GM12874 (cell line): ENCODE data around the gene ARMC5.

Experiments
- TF ChIP-seq, protein P1 (sequence below): IDR thresholded peaks from 2 replicates; pipeline ENCODE4 v1.5.1; 2011; ENCODE audit warnings: low read depth, mild to moderate bottlenecking, control low read depth, low read length, moderate library complexity; ENCODE audit not compliant: insufficient read depth

ARMC5 gene

DNA sequence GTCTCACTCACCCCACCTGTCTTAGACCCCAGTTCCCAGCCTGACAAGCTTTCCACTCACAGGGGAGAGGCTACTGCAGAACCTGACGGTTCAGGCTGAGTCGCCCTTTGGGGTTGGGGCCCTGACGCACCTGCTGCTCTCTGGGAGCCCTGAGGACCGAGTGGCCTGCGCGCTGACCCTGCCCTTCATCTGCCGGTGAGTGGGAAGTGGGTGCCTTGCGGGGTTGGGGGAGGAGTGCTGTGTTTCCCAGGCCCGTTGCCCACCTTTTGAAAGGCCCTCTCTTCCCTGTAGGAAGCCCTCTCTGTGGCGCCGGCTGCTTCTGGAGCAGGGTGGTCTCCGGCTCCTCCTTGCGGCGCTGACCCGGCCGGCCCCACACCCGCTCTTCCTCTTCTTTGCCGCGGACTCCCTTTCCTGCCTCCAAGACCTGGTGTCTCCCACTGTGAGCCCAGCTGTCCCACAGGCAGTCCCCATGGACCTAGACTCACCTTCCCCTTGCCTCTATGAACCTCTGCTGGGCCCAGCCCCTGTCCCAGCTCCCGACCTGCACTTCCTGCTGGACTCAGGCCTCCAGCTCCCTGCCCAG is 6.6 kb downstream of the ARMC5 start:
- TF ChIP-seq, protein P1, sequence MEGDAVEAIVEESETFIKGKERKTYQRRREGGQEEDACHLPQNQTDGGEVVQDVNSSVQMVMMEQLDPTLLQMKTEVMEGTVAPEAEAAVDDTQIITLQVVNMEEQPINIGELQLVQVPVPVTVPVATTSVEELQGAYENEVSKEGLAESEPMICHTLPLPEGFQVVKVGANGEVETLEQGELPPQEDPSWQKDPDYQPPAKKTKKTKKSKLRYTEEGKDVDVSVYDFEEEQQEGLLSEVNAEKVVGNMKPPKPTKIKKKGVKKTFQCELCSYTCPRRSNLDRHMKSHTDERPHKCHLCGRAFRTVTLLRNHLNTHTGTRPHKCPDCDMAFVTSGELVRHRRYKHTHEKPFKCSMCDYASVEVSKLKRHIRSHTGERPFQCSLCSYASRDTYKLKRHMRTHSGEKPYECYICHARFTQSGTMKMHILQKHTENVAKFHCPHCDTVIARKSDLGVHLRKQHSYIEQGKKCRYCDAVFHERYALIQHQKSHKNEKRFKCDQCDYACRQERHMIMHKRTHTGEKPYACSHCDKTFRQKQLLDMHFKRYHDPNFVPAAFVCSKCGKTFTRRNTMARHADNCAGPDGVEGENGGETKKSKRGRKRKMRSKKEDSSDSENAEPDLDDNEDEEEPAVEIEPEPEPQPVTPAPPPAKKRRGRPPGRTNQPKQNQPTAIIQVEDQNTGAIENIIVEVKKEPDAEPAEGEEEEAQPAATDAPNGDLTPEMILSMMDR: no peak

DNA sequence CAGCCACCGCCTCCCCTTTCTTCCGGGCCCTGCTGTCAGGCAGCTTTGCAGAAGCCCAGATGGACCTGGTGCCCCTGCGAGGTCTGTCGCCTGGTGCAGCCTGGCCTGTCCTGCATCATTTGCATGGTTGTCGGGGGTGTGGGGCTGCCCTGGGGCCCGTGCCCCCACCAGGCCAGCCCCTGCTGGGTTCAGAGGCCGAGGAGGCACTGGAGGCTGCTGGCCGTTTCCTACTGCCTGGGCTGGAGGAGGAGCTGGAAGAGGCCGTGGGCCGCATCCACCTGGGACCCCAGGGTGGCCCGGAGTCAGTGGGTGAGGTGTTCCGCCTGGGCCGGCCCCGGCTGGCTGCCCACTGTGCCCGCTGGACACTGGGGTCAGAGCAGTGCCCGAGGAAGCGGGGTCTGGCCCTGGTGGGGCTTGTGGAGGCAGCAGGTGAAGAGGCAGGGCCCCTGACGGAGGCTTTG is 7.1 kb downstream of the ARMC5 start:
- TF ChIP-seq, protein P1: no peak

DNA sequence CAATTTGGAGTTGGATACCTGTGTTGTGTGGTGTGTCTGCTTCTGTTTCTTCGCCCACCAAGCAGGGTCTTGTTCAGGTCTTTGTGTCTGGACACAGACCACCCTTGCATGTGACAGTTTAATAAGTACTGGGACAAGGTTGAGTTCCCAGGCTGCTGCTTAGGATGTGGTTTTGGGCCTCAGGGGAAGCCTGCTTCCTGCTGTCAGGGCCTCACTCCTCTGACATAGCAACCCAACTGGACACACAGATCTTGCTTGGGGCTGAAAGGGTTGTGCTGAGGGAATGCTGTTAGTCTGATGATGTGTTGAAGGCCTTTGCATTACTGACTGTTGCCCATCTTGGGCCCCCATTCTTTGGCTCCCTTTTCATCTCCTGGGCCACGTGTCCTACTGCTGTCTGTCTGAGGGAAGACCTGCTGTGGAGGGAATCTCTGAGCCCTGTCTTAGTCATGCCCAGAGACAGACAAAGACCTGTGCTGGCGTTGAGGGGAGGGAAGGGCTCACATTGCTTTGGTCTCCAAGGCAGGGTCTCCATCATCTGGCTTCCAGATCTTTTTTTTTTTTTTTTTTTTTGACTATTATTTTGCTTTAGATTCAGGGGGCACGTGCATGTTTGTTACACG is 8.0 kb downstream of the ARMC5 start:
- TF ChIP-seq, protein P1: no peak

DNA sequence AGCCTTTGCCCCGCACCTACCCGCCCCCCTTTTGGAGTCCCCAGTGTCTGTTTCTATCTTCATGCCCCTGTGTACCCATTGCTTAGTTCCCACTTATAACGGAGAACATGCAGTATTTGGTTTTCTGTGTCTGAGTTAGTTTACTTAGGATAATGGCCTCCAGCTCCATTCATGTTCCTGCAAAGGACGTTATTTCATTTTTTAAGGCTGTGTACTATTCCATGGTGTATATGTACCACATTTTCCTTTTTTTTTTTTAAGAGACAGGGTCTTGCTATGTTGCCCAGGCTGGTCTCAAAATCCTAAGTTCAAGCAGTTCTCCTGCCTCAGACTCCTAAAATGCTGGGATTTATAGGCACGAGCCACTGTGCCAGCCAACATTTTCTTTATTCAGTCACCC is 8.6 kb downstream of the ARMC5 start:
- TF ChIP-seq, protein P1: no peak

DNA sequence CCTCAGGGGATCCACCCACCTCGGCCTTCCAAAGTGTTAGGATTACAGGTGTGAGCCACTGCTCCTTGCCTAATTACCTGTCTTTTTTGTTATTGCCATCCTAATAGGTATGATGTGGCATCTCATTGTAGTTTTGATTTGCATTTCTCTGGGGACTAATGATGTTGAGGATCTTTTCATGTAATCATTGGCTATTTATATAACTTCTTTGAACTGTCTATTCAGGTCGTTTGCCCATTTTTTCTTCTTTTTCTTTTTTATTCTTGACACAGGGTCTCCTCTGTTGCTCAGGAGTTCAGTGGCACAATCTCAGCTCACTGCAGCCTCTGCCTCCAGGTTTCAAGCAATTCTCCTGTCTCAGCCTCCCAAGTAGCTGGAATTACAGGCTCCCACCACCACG is 11.3 kb downstream of the ARMC5 start:
- TF ChIP-seq, protein P1: no peak

DNA sequence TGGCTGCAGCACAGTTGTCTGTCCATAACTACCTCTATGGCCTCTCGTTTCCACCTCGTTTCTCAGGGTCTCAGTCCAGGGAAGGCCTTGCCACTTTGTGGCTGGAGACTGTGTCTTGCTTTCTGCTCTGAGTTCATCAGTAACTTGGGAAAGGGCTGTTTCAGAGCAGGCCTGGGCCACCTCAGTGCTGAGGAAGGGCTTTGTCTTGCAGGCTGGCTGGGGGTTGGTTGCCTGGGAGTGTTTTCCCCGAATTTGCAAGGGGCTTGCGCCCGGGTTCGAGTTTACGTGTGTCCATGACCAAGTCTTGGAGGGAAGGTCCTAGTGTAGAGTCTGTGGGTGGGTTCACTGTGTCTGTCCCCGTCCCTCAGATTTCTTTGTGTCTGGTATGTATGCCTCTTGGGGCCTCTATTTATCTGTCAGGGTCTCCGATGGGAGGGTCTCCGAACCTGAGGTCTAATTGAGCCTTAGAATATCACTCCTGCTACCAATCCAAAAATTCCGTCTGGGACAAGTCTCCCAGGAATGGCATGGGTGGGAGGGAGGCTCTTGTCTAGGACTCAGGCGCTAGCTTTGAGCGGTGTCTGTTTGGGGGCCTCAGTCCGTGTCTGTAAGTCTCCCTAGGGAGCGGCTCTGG is 12.1 kb downstream of the ARMC5 start:
- TF ChIP-seq, protein P1: no peak

DNA sequence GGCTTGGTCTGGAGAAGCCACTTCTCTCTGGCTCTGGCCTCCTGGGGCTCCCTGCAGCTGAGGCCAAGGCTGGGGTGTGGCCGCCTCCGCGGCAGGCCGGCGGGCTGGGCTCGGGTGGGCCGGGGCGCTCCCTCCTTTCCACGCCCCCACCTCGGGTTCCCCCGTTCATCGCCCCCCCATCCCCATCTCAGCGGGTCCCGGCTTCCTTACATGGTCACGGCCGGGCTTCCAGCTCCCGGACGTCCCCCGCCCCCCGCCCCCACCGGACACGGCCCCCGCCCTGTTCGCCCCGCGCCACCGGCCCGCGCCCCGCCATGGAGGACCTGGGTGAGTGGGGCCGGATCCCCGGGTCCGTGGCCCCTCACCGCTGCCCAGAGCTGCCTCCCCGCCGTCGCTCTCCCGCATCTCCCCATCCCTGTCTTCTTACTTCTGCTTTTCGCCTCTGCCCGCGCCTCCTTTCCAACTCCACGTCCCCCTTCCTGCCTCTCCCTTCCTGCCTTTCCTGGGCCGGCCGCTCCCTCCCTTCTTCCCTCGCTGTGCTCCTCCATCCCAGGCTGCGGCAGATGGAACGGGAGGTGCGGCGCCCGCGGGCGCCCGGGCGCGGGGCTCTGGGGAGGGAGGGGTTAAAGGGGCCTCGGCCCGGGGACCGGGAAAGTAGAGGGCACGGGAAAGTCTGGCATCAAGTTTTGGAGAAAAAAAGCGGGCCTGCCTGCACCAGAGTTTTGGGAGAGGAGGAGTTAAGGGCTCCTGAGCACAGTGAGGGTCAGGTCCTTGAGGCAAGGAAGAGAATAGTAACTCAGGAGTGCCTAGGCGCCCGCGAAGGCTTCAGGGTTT is 12.8 kb downstream of the ARMC5 start, which contains the start of gene TGFB1I1:
Gene TGFB1I1 (plus strand): TSS at position 278 of the 834 bp plus-strand sequence. CDS start 37 bp downstream, at position 315.
- TF ChIP-seq, protein P1: no peak
